Measurements from ENCODE around the gene RSL24D1.

DNA sequence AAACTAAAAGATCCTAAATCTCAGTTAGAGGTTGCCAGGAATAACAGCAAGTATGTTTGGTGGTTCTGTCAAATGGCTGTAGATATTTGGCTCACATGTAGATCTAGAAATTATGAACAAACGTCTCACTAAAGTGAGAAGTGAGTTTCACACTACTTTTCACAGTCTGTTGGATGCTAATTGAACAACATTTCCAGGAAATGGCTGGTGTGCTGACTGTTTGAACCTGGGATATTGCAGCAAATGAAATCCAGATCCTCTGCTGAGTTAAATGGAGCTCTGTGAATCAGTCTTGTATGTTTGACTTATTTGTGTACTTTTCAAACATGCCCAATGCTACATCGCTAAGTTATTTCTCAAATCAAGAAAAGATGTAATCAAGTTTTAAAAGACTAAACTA, 21.3 kb upstream of the RSL24D1 start:
- TF ChIP-seq, protein P1, sequence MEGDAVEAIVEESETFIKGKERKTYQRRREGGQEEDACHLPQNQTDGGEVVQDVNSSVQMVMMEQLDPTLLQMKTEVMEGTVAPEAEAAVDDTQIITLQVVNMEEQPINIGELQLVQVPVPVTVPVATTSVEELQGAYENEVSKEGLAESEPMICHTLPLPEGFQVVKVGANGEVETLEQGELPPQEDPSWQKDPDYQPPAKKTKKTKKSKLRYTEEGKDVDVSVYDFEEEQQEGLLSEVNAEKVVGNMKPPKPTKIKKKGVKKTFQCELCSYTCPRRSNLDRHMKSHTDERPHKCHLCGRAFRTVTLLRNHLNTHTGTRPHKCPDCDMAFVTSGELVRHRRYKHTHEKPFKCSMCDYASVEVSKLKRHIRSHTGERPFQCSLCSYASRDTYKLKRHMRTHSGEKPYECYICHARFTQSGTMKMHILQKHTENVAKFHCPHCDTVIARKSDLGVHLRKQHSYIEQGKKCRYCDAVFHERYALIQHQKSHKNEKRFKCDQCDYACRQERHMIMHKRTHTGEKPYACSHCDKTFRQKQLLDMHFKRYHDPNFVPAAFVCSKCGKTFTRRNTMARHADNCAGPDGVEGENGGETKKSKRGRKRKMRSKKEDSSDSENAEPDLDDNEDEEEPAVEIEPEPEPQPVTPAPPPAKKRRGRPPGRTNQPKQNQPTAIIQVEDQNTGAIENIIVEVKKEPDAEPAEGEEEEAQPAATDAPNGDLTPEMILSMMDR (IDR thresholded peaks at IDR 0.05; ENCODE audit: poor library complexity) = no peak
- TF ChIP-seq EZH2 (IDR thresholded peaks at IDR 0.05; ENCODE audit: borderline replicate concordance) (no peak), EZH2phosphoT487 (IDR thresholded peaks at IDR 0.05; ENCODE audit: low read depth, severe bottlenecking, unreplicated experiment) (no peak)
